Body of pancreas (tissue), 4 donors: ENCODE results near the gene VPS41.

ENCODE experiments used
- POLR2A ChIP-seq, 3 donors: fragments of 450-650 bp; IDR thresholded peaks; one replicate each; pipeline ENCODE4 v1.6.1; 2016; ENCODE audit warnings: antibody characterized with exemption in 3 of 3, mild to moderate bottlenecking in 2 of 3
- TF ChIP-seq, protein P1 (sequence below), 7 experiments: fragments of 450-650 bp in 4 of 7; fragments of 200-600 bp in 3 of 7; sonication (generic) in 3 of 7; IDR thresholded peaks; one replicate each; pipeline ENCODE4 v1.5.1; 2016 to 2019; ENCODE audit warnings: antibody characterized with exemption in 7 of 7

DNA sequence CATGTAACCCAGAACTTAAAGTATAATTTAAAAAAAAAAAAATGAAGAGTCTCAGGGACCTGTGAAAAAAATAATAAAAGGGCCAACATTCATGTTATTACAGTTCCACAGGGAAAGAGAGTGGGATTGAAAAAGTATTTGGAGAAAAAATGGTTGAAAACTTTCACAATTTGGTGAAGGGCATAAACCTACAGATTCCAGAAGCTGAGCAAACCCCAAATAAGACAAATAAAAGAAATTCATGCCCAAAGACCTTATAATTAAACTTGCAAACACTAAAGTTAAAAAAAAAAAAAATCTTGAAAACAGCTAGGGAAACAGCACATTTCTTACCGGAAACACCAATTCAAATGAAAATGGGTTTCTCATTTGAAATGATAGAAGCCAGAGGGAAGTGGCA lies 19.9 kb downstream of the VPS41 start:
- TF ChIP-seq, protein P1, sequence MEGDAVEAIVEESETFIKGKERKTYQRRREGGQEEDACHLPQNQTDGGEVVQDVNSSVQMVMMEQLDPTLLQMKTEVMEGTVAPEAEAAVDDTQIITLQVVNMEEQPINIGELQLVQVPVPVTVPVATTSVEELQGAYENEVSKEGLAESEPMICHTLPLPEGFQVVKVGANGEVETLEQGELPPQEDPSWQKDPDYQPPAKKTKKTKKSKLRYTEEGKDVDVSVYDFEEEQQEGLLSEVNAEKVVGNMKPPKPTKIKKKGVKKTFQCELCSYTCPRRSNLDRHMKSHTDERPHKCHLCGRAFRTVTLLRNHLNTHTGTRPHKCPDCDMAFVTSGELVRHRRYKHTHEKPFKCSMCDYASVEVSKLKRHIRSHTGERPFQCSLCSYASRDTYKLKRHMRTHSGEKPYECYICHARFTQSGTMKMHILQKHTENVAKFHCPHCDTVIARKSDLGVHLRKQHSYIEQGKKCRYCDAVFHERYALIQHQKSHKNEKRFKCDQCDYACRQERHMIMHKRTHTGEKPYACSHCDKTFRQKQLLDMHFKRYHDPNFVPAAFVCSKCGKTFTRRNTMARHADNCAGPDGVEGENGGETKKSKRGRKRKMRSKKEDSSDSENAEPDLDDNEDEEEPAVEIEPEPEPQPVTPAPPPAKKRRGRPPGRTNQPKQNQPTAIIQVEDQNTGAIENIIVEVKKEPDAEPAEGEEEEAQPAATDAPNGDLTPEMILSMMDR (IDR thresholded peaks at IDR 0.05), result no peak
- no peak for TF ChIP-seq POLR2A (IDR thresholded peaks at IDR 0.05)
